T-cell (primary cell): ENCODE data around the gene CSGALNACT2. TPM values are rescaled to one million over a fixed set of nuclear protein-coding genes. Genes with fewer than 3 reads are reported as not detected.
A peak's percentile ranks its signal among the peaks of the same experiment; 100 is the strongest.

Experiments used
- ATAC-seq, 4 experiments: fragments of 200-7000 bp in 3 of 4; fragments of 150-1000 bp in 1 of 4; cut with Tn5 transposase; replicated peaks in 1 of 4; 1 replicate in 3 of 4; 2 replicates in 1 of 4; pipeline ENCODE4 v1.10.0; 2021; ENCODE audit warnings: moderate library complexity in 3 of 4, mild to moderate bottlenecking in 2 of 4, moderate number of reproducible peaks in 1 of 4
- CTCF ChIA-PET, 2 donors: fragments of 300-600 bp; sonication (Branson Sonifier 250); formaldehyde crosslinking; loops; one replicate each; lab custom pipeline; 2022; ENCODE audit warnings: antibody characterized with exemption in 2 of 2; lab: Charles Lee
- POLR2A ChIA-PET, 2 donors: fragments of 300-600 bp; sonication (Branson Sonifier 250); formaldehyde crosslinking; loops; one replicate each; lab custom pipeline; 2022; ENCODE audit warnings: antibody characterized with exemption in 2 of 2; lab: Charles Lee
- DNase-seq, 35 experiments: peaks; one replicate each; pipeline versions ENCODE4 v3.0.0 to v3.0.0-alpha.2; 2013 to 2023
- H3K27ac ChIP-seq: one replicate; pipeline ENCODE4 v1.5.1; 2013; ENCODE audit warnings: low read length
- H3K27me3 ChIP-seq, 2 experiments: replicated peaks in 1 of 2; 1 replicate in 1 of 2; 2 replicates in 1 of 2; pipeline versions ENCODE4 v1.6.1 to v1.7.0; 2013; ENCODE audit warnings: low read length in 1 of 2, mixed read lengths in 1 of 2; ENCODE audit not compliant: control insufficient read depth in 2 of 2, insufficient read depth in 2 of 2; ENCODE audit errors: extremely low read depth in 1 of 2
- H3K36me3 ChIP-seq, 2 donors: 1 replicate in 1 of 2; 2 replicates in 1 of 2; pipeline versions ENCODE4 v1.6.1 to v1.7.0; 2013; ENCODE audit warnings: low read length in 1 of 2; ENCODE audit not compliant: control insufficient read depth in 2 of 2, insufficient read depth in 1 of 2; ENCODE audit errors: extremely low read depth in 1 of 2
- H3K4me1 ChIP-seq, 2 experiments: 1 replicate in 1 of 2; 2 replicates in 1 of 2; pipeline versions ENCODE4 v1.6.1 to v1.7.0; 2013; ENCODE audit warnings: low read length in 2 of 2, mixed read lengths in 1 of 2; ENCODE audit not compliant: insufficient read depth in 2 of 2, control insufficient read depth in 1 of 2; ENCODE audit errors: extremely low read depth in 1 of 2
- H3K4me3 ChIP-seq, 2 donors: 1 replicate in 1 of 2; 2 replicates in 1 of 2; pipeline versions ENCODE4 v1.5.1 to v1.7.0; 2013; ENCODE audit warnings: mild to moderate bottlenecking in 2 of 2, low read length in 1 of 2, moderate library complexity in 1 of 2; ENCODE audit not compliant: control insufficient read depth in 1 of 2; ENCODE audit errors: extremely low read depth in 1 of 2
- H3K9me3 ChIP-seq: 2 replicates; pipeline ENCODE4 v1.7.0; 2013
- H3K27ac Mint-ChIP-seq, 2 donors: one replicate each; pipeline ENCODE4 v1.8.0; 2020 to 2021; ENCODE audit warnings: mild to moderate bottlenecking in 2 of 2, mixed read lengths in 2 of 2
- H3K27me3 Mint-ChIP-seq, 2 donors: one replicate each; pipeline ENCODE4 v1.8.0; 2021 to 2022; ENCODE audit warnings: mixed read lengths in 2 of 2
- H3K36me3 Mint-ChIP-seq: one replicate; pipeline ENCODE4 v1.8.0; 2021; ENCODE audit warnings: mixed read lengths
- H3K4me1 Mint-ChIP-seq, 3 donors: one replicate each; pipeline ENCODE4 v1.8.0; 2020 to 2022; ENCODE audit warnings: mixed read lengths in 3 of 3, mild to moderate bottlenecking in 1 of 3
- H3K4me3 Mint-ChIP-seq, 3 donors: one replicate each; pipeline ENCODE4 v1.8.0; 2020 to 2022; ENCODE audit warnings: mild to moderate bottlenecking in 3 of 3, mixed read lengths in 3 of 3, moderate library complexity in 3 of 3
- H3K9me3 Mint-ChIP-seq, 3 donors: one replicate each; pipeline ENCODE4 v1.8.0; 2020 to 2022; ENCODE audit warnings: mixed read lengths in 3 of 3
- WGBS: methylation state at CpG from one replicate; pipeline ENCODE4 v1.1.5; 2013; ENCODE audit warnings: missing lambda C conversion rate; ENCODE audit not compliant: insufficient coverage; 5-methylcytosine and 5-hydroxymethylcytosine counted together
- total RNA-seq, 35 experiments: library from RNA in 6 of 35; stranded (reverse) in 6 of 35; fragments of 120-200 nt in 1 of 35; gene quantifications; one replicate each; pipeline versions ENCODE4 v1.2.1 to v1.2.4 and lab custom pipeline; 2013 to 2026

The CSGALNACT2 gene
- total RNA-seq, 5 donors from 2014 or later (not counting 1 experiment from before 2014, with no cell fraction given): 36.5 to 46.1 (median 41.9) TPM

DNA sequence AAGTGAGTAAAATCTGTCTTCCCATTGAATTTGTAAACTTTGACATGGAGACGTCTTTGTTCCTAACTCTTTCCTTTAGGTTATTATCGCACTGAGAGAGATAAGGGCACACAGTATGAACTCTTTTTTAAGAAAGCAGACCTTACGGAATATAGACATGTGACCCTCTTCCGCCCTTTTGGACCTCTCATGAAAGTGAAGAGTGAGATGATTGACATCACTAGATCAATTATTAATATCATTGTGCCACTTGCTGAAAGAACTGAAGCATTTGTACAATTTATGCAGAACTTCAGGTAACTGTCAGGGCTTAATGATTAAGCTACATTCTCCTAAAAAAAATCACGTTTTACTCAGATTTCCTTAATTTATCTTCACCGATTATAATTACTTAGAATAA is 20.4 kb downstream of the CSGALNACT2 start:
- Histone ChIP-seq H3K9me3 (no peaks in the 10 kb centered on the region), H3K4me3 (no peak overlapping the region), H3K4me1 (peaks cover 0 to 23% of the 10 kb centered on the region in 2 experiments), H3K27me3 (no peaks in the 10 kb centered on the region), H3K27ac (no peak overlapping the region), H3K36me3 (peaks cover 0 to 32% of the 10 kb centered on the region in 2 donors)
- ChIA-PET POLR2A (no interaction called here), CTCF (no interaction called here)
- Mint-ChIP-seq H3K4me1 (peaks cover 57 to 75% (median 72%) of the 10 kb centered on the region in 3 donors), H3K27ac (no peak overlapping the region), H3K27me3 (no peaks in the 10 kb centered on the region), H3K4me3 (no peak overlapping the region), H3K36me3 (peaks cover 46% of the 10 kb centered on the region), H3K9me3 (no peaks in the 10 kb centered on the region)
- no peak for ATAC-seq
- no CpG with 5 or more reads among the region's 6 CpGs for WGBS
- no peak for DNase-seq

DNA sequence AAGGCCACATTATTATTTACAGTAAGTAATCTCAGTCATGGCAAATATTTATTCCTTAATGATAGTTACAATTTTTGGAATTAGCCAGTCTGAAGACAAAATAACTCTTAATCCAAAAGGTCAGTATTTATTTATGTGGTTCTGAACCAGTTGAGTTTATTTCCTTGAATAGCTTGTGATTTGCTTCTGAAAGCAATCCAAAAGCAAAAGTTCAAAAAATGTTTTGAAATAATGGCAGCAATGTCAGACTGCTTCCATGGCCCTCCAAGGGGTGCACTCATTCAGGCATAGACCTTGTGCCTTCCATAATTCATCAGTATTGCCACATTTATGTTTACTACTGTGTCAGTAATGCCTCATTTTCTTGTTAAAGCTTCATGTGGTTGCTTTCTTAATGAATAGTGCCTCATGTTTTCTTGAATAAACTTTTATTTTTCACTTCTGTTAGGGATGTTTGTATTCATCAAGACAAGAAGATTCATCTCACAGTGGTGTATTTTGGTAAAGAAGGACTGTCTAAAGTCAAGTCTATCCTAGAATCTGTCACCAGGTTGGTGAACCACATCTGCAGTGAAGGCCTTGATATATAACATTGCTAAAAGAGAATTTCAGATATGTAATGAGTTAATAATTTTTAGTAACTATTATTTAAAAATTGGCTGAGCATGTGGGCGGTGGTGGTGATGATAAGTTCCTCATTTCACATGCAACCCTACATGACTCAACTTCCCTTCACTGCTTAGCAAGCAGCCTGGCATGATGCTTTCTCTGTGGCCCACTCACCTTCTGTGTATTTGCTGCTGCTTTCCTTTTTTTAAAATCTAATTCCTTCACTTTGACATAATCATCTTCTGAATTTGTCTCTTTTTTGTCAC is 22.0 kb downstream of the CSGALNACT2 start:
- DNase-seq (no peak), ATAC-seq (no peak)
- H3K27me3 Mint-ChIP-seq: no peaks in the 10 kb centered on the region
- H3K4me1 Mint-ChIP-seq: peaks cover 43 to 70% (median 69%) of the 10 kb centered on the region in 3 donors
- POLR2A ChIA-PET: no interaction called here
- Histone ChIP-seq H3K4me3 (no peak overlapping the region), H3K9me3 (no peaks in the 10 kb centered on the region), H3K36me3 (peaks cover 0 to 43% of the 10 kb centered on the region in 2 donors), H3K4me1 (peaks cover 0 to 19% of the 10 kb centered on the region in 2 experiments), H3K27me3 (no peaks in the 10 kb centered on the region), H3K27ac (no peak overlapping the region)
- WGBS: no CpG with 5 or more reads among the region's 1 CpG
- CTCF ChIA-PET: interaction anchor here in 1 of 2 donors (0.6 kb wide), 1 partner anchor 80 kb away, joined by 3 read pairs; no protein-coding TSS in a partner anchor
- peak overlapping the region in 1 of 2 donors; percentile 65 for H3K27ac Mint-ChIP-seq
- H3K36me3 Mint-ChIP-seq: peaks cover 48% of the 10 kb centered on the region
- no peak overlapping the region for H3K4me3 Mint-ChIP-seq
- no peaks in the 10 kb centered on the region for H3K9me3 Mint-ChIP-seq

DNA sequence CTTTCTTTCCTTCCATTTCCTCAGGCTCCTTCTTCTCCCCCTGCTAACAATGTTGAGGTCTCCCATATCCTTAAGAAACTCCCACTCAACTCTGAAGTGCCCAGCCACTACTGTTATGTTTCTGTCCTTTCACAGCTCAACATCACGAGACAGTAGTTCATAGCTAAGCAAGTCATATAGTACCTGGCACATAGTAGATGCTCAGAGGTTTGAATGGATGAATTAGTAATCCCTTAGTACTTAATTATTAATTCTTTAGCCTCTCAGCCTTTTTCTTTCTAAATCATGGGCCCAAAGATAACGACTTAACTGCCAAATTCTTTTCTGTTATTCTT is 22.6 kb downstream of the CSGALNACT2 start:
- Mint-ChIP-seq H3K4me1 (peaks cover 37 to 65% (median 65%) of the 10 kb centered on the region in 3 donors), H3K36me3 (peaks cover 42% of the 10 kb centered on the region), H3K9me3 (no peaks in the 10 kb centered on the region), H3K4me3 (no peak overlapping the region), H3K27ac (peak overlapping the region in 1 of 2 donors; percentile 65), H3K27me3 (no peaks in the 10 kb centered on the region)
- WGBS: no CpG with 5 or more reads among the region's 2 CpGs
- POLR2A ChIA-PET: no interaction called here
- ATAC-seq (no peak), DNase-seq (no peak)
- no peak overlapping the region for H3K27ac ChIP-seq
- H3K4me3 ChIP-seq: no peak overlapping the region
- H3K4me1 ChIP-seq: peaks cover 0 to 19% of the 10 kb centered on the region in 2 experiments
- CTCF ChIA-PET: no interaction called here
- H3K27me3 ChIP-seq: no peaks in the 10 kb centered on the region
- peaks cover 0 to 43% of the 10 kb centered on the region in 2 donors for H3K36me3 ChIP-seq
- no peaks in the 10 kb centered on the region for H3K9me3 ChIP-seq

DNA sequence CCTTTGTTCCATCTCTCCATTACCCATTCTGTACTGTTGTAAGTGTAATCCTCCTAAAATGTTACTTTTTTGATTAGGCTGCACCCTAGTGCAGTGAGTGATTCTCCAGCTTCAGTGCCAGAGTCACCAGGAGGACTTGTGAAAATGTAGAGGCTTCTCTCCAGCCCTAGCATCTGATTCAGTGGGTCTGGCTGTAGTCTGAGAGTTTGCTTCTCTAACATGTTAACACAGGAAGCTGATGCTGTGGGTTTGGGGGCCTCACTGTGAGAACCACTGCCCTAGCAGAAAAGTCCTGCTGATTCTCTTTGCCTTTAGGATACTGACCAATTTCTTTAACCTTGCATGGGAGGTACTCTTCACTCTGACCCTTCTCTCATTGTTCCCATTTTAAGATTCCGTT is 24.4 kb downstream of the CSGALNACT2 start:
- Histone ChIP-seq H3K4me3 (no peak overlapping the region), H3K9me3 (no peaks in the 10 kb centered on the region), H3K36me3 (peaks cover 0 to 43% of the 10 kb centered on the region in 2 donors), H3K27me3 (no peaks in the 10 kb centered on the region), H3K4me1 (peaks cover 0 to 14% of the 10 kb centered on the region in 2 experiments), H3K27ac (no peak overlapping the region)
- CTCF ChIA-PET: no interaction called here
- Mint-ChIP-seq H3K4me3 (no peak overlapping the region), H3K36me3 (peaks cover 40% of the 10 kb centered on the region), H3K27me3 (no peaks in the 10 kb centered on the region), H3K4me1 (peaks cover 26 to 57% (median 57%) of the 10 kb centered on the region in 3 donors), H3K9me3 (no peaks in the 10 kb centered on the region), H3K27ac (no peak overlapping the region)
- DNase-seq: peak in 1 of 35 experiments; percentile 13
- no peak for ATAC-seq
- POLR2A ChIA-PET: no interaction called here
- WGBS: 89% methylated on average over 1 of the region's 1 CpG

DNA sequence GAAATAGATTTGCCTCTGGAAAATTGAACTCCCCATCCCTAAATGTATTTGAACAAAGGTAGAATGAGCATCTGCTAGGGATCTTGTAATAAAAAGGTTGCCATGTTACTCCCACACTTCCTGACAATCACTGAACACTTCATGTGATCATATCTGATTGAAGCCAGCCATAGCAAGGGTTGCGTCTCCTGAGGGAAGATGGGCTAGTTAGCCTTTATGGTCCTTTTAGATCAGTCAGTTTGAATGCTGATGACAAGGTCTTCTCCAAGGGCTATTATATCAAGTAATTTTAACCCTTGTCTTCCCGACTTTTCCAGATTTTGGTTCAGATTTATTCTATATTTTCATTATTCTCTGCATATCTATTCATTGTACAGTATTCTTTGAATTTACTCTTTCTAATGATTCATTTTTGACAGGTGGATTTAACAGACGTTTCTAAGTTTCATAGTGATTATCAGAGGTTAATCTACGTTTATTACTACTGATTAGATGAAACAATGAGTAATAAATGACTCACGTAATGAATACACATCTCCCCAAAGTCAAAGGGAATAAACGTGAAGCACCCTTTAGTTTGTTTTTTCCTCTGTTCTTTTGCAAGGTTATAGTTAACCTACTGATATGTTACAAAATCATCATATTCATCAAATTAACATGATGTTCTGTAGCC is 28.1 kb downstream of the CSGALNACT2 start:
- Mint-ChIP-seq H3K27me3 (no peaks in the 10 kb centered on the region), H3K27ac (peak overlapping the region; percentile 34 to 48), H3K36me3 (peaks cover 59% of the 10 kb centered on the region), H3K9me3 (no peaks in the 10 kb centered on the region), H3K4me1 (peaks cover 13 to 46% (median 35%) of the 10 kb centered on the region in 3 donors), H3K4me3 (no peak overlapping the region)
- DNase-seq (no peak), ATAC-seq (no peak)
- no peak overlapping the region for H3K27ac ChIP-seq
- peaks cover 0 to 13% of the 10 kb centered on the region in 2 experiments for H3K4me1 ChIP-seq
- H3K9me3 ChIP-seq: no peaks in the 10 kb centered on the region
- WGBS: no CpG with 5 or more reads among the region's 6 CpGs
- no peaks in the 10 kb centered on the region for H3K27me3 ChIP-seq
- CTCF ChIA-PET: no interaction called here
- no peak overlapping the region for H3K4me3 ChIP-seq
- H3K36me3 ChIP-seq: peaks cover 0 to 51% of the 10 kb centered on the region in 2 donors
- POLR2A ChIA-PET: no interaction called here

DNA sequence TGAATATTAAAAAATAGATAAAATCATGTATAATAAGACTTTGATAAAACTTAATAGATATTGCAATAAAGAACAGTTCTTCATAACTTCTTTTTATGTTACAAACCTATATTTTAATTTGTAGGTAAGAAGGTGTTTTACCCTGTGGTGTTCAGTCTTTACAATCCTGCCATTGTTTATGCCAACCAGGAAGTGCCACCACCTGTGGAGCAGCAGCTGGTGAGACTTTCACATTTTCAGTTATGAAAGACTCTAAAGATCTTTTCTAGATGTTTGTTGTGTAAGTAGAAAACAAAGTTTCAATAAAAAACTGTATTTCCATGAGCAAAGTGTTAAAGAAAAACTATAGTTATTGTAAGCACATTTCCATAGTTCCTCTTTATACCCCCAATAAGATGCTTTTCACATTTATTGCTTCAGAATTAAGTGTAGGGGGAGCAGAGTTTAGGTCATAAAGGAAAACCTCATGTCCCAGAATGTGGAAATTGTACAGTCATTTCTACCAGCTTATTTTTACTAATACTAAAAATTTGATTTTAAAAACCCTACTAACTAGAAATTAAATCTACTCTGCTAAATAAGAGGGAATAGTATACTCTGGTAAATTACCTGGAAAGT is 28.7 kb downstream of the CSGALNACT2 start:
- DNase-seq (no peak), ATAC-seq (no peak)
- no peak overlapping the region for H3K4me3 Mint-ChIP-seq
- CTCF ChIA-PET: interaction anchor here in 1 of 2 donors (1.5 kb wide), 1 partner anchor 12 kb away, joined by 3 read pairs; no protein-coding TSS in a partner anchor
- Histone ChIP-seq H3K27ac (no peak overlapping the region), H3K4me1 (peaks cover 0 to 8% of the 10 kb centered on the region in 2 experiments), H3K36me3 (peaks cover 0 to 50% of the 10 kb centered on the region in 2 donors), H3K4me3 (no peak overlapping the region), H3K9me3 (no peaks in the 10 kb centered on the region), H3K27me3 (no peaks in the 10 kb centered on the region)
- H3K27ac Mint-ChIP-seq: peak overlapping the region in 1 of 2 donors; percentile 28
- peaks cover 9 to 42% (median 34%) of the 10 kb centered on the region in 3 donors for H3K4me1 Mint-ChIP-seq
- no peaks in the 10 kb centered on the region for H3K27me3 Mint-ChIP-seq
- POLR2A ChIA-PET: no interaction called here
- H3K36me3 Mint-ChIP-seq: peaks cover 59% of the 10 kb centered on the region
- H3K9me3 Mint-ChIP-seq: no peaks in the 10 kb centered on the region
